ENCODE data around the gene MSRB1. TPM values are rescaled to one million over a fixed set of nuclear protein-coding genes. Genes with fewer than 3 reads are reported as not detected.

The MSRB1 gene
- polyA plus RNA-seq, 1 donor from 2014 or later = 6.0 TPM

- H3F3A ChIP-seq (ENCODE audit: insufficient read depth, low read length, poor library complexity, severe bottlenecking) = no peaks in the 10 kb centered on the region
- no peak overlapping the region for H3K9ac ChIP-seq (ENCODE audit: low read length)
- no peaks in the 10 kb centered on the region for H3K27me3 ChIP-seq (ENCODE audit: insufficient read depth, low read depth, low read length)
Measured at GRCh38 chr16:1908184-1908583, 34.8 kb downstream of the MSRB1 start.

GRCh38 chr16:1907226-1907860 lies 35.7 kb downstream of the MSRB1 start:
- H3K27me3 ChIP-seq (ENCODE audit: insufficient read depth, low read depth, low read length) = no peaks in the 10 kb centered on the region
- H3K4me2 ChIP-seq (ENCODE audit: low read length) = no peak overlapping the region
- no peak overlapping the region for H3K4me3 ChIP-seq (ENCODE audit: low read length)
- H4K20me1 ChIP-seq (ENCODE audit: insufficient read depth) = no peaks in the 10 kb centered on the region
- H2AFZ ChIP-seq (ENCODE audit: low read depth, low read length) = no peak overlapping the region
- no peaks in the 10 kb centered on the region for H3K79me2 ChIP-seq (replicated peaks; ENCODE audit: insufficient read depth, low read length)
- H3F3A ChIP-seq (ENCODE audit: insufficient read depth, low read length, poor library complexity, severe bottlenecking) = no peaks in the 10 kb centered on the region
- no peaks in the 10 kb centered on the region for H3K9me2 ChIP-seq (ENCODE audit: insufficient read depth, low read length)
- H3K9me3 ChIP-seq (ENCODE audit: low read length) = no peaks in the 10 kb centered on the region
- no peaks in the 10 kb centered on the region for H3K36me3 ChIP-seq (ENCODE audit: insufficient read depth, low read length)
- H3K9ac ChIP-seq (ENCODE audit: low read length) = no peak overlapping the region
- no peak overlapping the region for H3K27ac ChIP-seq (ENCODE audit: low read length)
- TF ChIP-seq RAD21 (conservative IDR thresholded peaks at IDR 0.05) (no peak), MXI1 (conservative IDR thresholded peaks at IDR 0.05; ENCODE audit: poor library complexity, severe bottlenecking) (no peak), POLR2AphosphoS5 (IDR thresholded peaks at IDR 0.05) (no peak), CTCF (IDR thresholded peaks at IDR 0.05; ENCODE audit: poor library complexity, severe bottlenecking) (no peak), EP300 (conservative IDR thresholded peaks at IDR 0.05; ENCODE audit: poor library complexity, severe bottlenecking) (no peak), SMC3 (conservative IDR thresholded peaks at IDR 0.05; ENCODE audit: poor library complexity) (no peak)

More at GRCh38 chr16:1908184-1908583, 34.8 kb downstream of the MSRB1 start:
- Histone ChIP-seq H3K4me2 (ENCODE audit: low read length) (no peak overlapping the region), H3K9me3 (ENCODE audit: low read length) (no peaks in the 10 kb centered on the region), H4K20me1 (ENCODE audit: insufficient read depth) (no peaks in the 10 kb centered on the region), H3K36me3 (ENCODE audit: insufficient read depth, low read length) (no peaks in the 10 kb centered on the region), H2AFZ (ENCODE audit: low read depth, low read length) (no peak overlapping the region), H3K79me2 (replicated peaks; ENCODE audit: insufficient read depth, low read length) (no peaks in the 10 kb centered on the region), H3K4me3 (ENCODE audit: low read length) (no peak overlapping the region), H3K27ac (ENCODE audit: low read length) (no peak overlapping the region), H3K9me2 (ENCODE audit: insufficient read depth, low read length) (no peaks in the 10 kb centered on the region)
- TF ChIP-seq POLR2AphosphoS5 (IDR thresholded peaks at IDR 0.05) (no peak), MXI1 (conservative IDR thresholded peaks at IDR 0.05; ENCODE audit: poor library complexity, severe bottlenecking) (no peak), EP300 (conservative IDR thresholded peaks at IDR 0.05; ENCODE audit: poor library complexity, severe bottlenecking) (no peak), REST (IDR thresholded peaks at IDR 0.05; ENCODE audit: borderline replicate concordance) (no peak), CTCF (IDR thresholded peaks at IDR 0.05; ENCODE audit: poor library complexity, severe bottlenecking) (no peak), SMC3 (conservative IDR thresholded peaks at IDR 0.05; ENCODE audit: poor library complexity) (no peak), EZH2 (IDR thresholded peaks at IDR 0.05; ENCODE audit: borderline replicate concordance, insufficient read depth, low read length, poor library complexity, severe bottlenecking) (no peak), RAD21 (conservative IDR thresholded peaks at IDR 0.05) (no peak), TAF1 (IDR thresholded peaks at IDR 0.05; ENCODE audit: low read depth) (no peak)

Data from neural cell (in vitro differentiated cells).